ENCODE measurements around the gene AP2A2. TPM values are rescaled to one million over a fixed set of nuclear protein-coding genes. Genes with fewer than 3 reads are reported as not detected.
A peak's percentile ranks its signal among the peaks of the same experiment; 100 is the strongest.

The AP2A2 gene
- total RNA-seq, 1 experiment from 2014 or later: 70.6 TPM

- Mint-ChIP-seq H3K27me3 (ENCODE audit: insufficient read depth, unreplicated experiment) (no peaks in the 10 kb centered on the region), H3K36me3 (ENCODE audit: insufficient read depth, unreplicated experiment) (no peaks in the 10 kb centered on the region), H3K4me1 (ENCODE audit: insufficient read depth, unreplicated experiment) (peaks cover 11% of the 10 kb centered on the region), H3K27ac (ENCODE audit: low read depth, unreplicated experiment) (no peak overlapping the region), H3K4me3 (ENCODE audit: unreplicated experiment) (no peak overlapping the region), H3K9me3 (ENCODE audit: unreplicated experiment) (no peaks in the 10 kb centered on the region)
- POLR2A ChIA-PET: no interaction called here
- intact Hi-C loops (cut with micrococcal nuclease): no loop called here
- CTCF ChIA-PET: interaction anchor here (0.6 kb wide), 1 partner anchor 508 kb away, joined by 3 read pairs; no protein-coding TSS in a partner anchor
- BruUV-seq (replicated peaks): no TSS peak
- TF ChIP-seq CTCF (IDR thresholded peaks at IDR 0.05; ENCODE audit: unreplicated experiment): no peak
- DNase-seq (ENCODE audit: unreplicated experiment): no peak
Measured at GRCh38 chr11:1038921-1039320, 113.3 kb downstream of the AP2A2 start.

DNA sequence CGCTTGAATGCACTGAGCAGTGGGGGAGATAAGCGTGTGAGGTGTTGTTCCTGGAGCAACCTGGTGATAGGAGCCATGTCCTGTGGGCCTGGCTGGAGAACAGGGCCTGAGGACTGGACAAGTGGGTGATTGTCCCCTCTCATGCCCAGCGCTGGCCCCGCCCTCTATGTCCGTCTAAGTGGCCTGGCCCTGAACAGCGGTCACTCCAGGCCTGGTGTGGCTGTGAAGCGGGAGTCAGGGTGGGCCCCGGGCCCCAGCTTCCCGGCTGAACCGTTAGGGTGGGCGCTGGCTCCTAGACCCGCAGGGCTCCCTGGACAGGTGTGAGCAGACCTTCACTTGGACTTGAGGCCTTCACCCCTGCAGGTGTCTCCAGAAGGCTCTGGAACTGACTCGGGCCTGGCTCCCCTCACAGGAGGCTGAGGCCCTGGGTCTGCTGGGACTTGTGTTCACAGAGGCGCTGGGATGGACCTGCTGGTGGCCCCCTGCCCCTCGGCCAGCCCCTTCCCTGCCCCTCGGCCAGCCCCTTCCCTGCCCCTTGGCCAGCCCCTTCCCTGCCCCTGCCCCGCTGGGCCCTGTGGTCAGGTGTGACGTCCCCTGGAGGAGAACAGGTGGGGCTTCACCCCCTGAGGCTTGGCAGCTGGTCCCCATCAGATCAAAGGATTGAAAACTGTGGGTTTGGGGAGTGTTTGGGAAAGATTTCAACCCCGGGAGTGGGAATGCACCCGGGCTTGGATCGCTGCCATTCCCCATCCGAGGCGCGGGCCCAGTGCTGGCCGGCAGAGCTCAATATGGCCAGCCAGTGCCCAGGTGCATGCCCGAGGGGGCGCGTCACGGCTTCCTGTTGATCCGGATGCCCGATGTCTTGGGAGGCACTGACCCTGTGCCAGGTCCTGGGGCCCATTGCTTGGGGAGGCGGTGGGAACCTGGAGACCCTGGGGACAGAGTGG, 114.1 kb downstream of the AP2A2 start:
- intact Hi-C loops (cut with micrococcal nuclease): no loop called here
- no peaks in the 10 kb centered on the region for H3K36me3 Mint-ChIP-seq (ENCODE audit: insufficient read depth, unreplicated experiment)
- peaks cover 3% of the 10 kb centered on the region for H3K9me3 Mint-ChIP-seq (ENCODE audit: unreplicated experiment)
- H3K4me3 Mint-ChIP-seq (ENCODE audit: unreplicated experiment): peak overlapping the region; percentile 41
- no peaks in the 10 kb centered on the region for H3K27me3 Mint-ChIP-seq (ENCODE audit: insufficient read depth, unreplicated experiment)
- BruUV-seq (replicated peaks): no TSS peak
- TF ChIP-seq CTCF (IDR thresholded peaks at IDR 0.05; ENCODE audit: unreplicated experiment): no peak
- ChIA-PET CTCF (no interaction called here), POLR2A (no interaction called here)
- no peak overlapping the region for H3K27ac Mint-ChIP-seq (ENCODE audit: low read depth, unreplicated experiment)
- DNase-seq (ENCODE audit: unreplicated experiment): peak; percentile 89
- peaks cover 11% of the 10 kb centered on the region for H3K4me1 Mint-ChIP-seq (ENCODE audit: insufficient read depth, unreplicated experiment)

DNA sequence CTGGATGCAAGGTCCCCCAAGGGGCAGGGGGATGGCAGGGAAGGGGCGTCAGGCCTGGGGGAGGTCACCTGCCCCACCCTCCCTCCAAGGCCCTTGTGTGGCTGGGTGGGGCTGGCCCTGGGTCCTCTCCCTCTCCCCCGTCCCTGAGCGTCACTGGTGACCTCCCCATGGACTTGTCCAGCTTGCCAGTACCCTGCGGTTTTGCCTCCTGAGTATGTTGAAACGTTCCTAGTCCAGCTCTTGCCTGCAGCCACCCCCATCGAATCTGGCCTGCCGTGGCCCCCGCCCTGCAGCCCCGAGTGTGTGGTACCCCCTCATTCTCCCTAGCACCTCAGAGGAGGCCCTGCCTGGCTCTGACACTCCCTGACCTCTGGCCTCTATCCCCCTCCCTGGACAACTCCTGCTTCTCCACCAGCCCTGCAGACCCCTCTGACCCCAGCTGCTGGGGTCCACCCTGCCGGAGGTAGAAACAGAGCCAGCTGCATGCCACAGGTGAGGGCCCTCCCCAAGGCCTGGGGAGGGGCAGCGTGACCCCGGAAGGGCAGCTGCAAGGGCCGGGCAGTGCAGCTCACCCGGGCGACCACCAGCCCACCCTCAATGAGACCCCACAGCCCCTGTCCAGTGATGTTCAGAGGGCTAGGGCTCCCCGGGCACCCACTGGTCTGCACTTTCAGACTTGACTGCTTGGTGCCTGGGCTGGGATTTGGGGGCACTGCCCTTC, 114.9 kb downstream of the AP2A2 start:
- no TSS peak for BruUV-seq (replicated peaks)
- Mint-ChIP-seq H3K36me3 (ENCODE audit: insufficient read depth, unreplicated experiment) (no peaks in the 10 kb centered on the region), H3K4me1 (ENCODE audit: insufficient read depth, unreplicated experiment) (peaks cover 11% of the 10 kb centered on the region), H3K9me3 (ENCODE audit: unreplicated experiment) (peaks cover 9% of the 10 kb centered on the region), H3K4me3 (ENCODE audit: unreplicated experiment) (peak overlapping the region; percentile 41), H3K27me3 (ENCODE audit: insufficient read depth, unreplicated experiment) (no peaks in the 10 kb centered on the region), H3K27ac (ENCODE audit: low read depth, unreplicated experiment) (peak overlapping the region; percentile 69)
- no peak for TF ChIP-seq CTCF (IDR thresholded peaks at IDR 0.05; ENCODE audit: unreplicated experiment)
- POLR2A ChIA-PET: interaction anchor here (0.7 kb wide), 1 partner anchor 112 kb away, joined by 5 read pairs; no protein-coding TSS in a partner anchor
- DNase-seq (ENCODE audit: unreplicated experiment): peak; percentile 83
- CTCF ChIA-PET: interaction anchor here (1.6 kb wide), 1 partner anchor 10 kb away, joined by 4 read pairs; no protein-coding TSS in a partner anchor
- intact Hi-C loops (cut with micrococcal nuclease): no loop called here

DNA sequence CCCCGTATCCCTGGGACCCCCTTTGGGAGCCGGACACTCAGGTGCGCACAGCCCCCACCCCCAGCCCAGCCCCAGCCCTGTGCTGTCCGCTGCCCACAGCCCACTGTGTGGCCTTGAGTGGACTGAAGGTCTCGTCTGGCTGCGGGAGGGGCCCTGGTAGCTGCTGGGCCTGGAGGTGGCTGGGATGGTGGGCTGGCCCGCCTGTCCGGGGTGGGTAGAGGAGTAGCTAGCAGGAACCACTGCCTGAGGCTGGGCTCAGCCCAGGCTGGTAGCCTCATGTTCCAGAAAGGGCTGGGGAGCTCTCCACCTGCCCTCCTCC, 115.4 kb downstream of the AP2A2 start:
- Mint-ChIP-seq H3K4me3 (ENCODE audit: unreplicated experiment) (no peak overlapping the region), H3K4me1 (ENCODE audit: insufficient read depth, unreplicated experiment) (peaks cover 11% of the 10 kb centered on the region), H3K9me3 (ENCODE audit: unreplicated experiment) (peaks cover 9% of the 10 kb centered on the region), H3K36me3 (ENCODE audit: insufficient read depth, unreplicated experiment) (no peaks in the 10 kb centered on the region), H3K27me3 (ENCODE audit: insufficient read depth, unreplicated experiment) (no peaks in the 10 kb centered on the region), H3K27ac (ENCODE audit: low read depth, unreplicated experiment) (peak overlapping the region; percentile 69)
- intact Hi-C loops (cut with micrococcal nuclease): no loop called here
- DNase-seq (ENCODE audit: unreplicated experiment): peak; percentile 26
- no TSS peak for BruUV-seq (replicated peaks)
- CTCF ChIA-PET: interaction anchor here (1.6 kb wide), 1 partner anchor 10 kb away, joined by 4 read pairs; no protein-coding TSS in a partner anchor
- POLR2A ChIA-PET: no interaction called here
- TF ChIP-seq CTCF (IDR thresholded peaks at IDR 0.05; ENCODE audit: unreplicated experiment): no peak
